ENCODE results near the gene C9orf78.

C9orf78 gene

GRCh38 chr9:129845373-129845772, 10.3 kb upstream of the C9orf78 start:
- no peak for DNase-seq (ENCODE audit: low read depth in 2 of 2)

GRCh38 chr9:129841071-129841470, 6.0 kb upstream of the C9orf78 start:
- DNase-seq (ENCODE audit: low read depth in 2 of 2) = no peak

- DNase-seq (ENCODE audit: low read depth in 2 of 2) = no peak
These were observed 5.0 kb upstream of the C9orf78 start for GRCh38 chr9:129840034-129840433.

GRCh38 chr9:129839324-129840023, 4.4 kb upstream of the C9orf78 start:
- DNase-seq (ENCODE audit: low read depth in 2 of 2) = no peak

GRCh38 chr9:129838707-129839259, 3.7 kb upstream of the C9orf78 start:
- no peak for DNase-seq (ENCODE audit: low read depth in 2 of 2)

- peak; percentile 34 to 41 for DNase-seq (ENCODE audit: low read depth in 2 of 2)
These were observed 1.4 kb upstream of the C9orf78 start for GRCh38 chr9:129836311-129837007.

GRCh38 chr9:129835860-129836223, 767 bp upstream of the C9orf78 start:
- no peak for DNase-seq (ENCODE audit: low read depth in 2 of 2)

GRCh38 chr9:129834489-129835127, 467 bp downstream of the C9orf78 start:
- DNase-seq (ENCODE audit: low read depth in 2 of 2) = no peak

- DNase-seq (ENCODE audit: low read depth in 2 of 2) = no peak
These were observed 2.1 kb downstream of the C9orf78 start for GRCh38 chr9:129832982-129833381.

GRCh38 chr9:129828969-129829368, 6.1 kb downstream of the C9orf78 start:
- DNase-seq (ENCODE audit: low read depth in 2 of 2) = no peak

- DNase-seq (ENCODE audit: low read depth in 2 of 2) = no peak
These were observed 7.0 kb downstream of the C9orf78 start for GRCh38 chr9:129828051-129828450.

GRCh38 chr9:129826759-129827158, 8.3 kb downstream of the C9orf78 start:
- DNase-seq (ENCODE audit: low read depth in 2 of 2) = no peak

- DNase-seq (ENCODE audit: low read depth in 2 of 2) = no peak
These were observed 8.7 kb downstream of the C9orf78 start for GRCh38 chr9:129826344-129826743.

GRCh38 chr9:129823935-129824601, 11.0 kb downstream of the C9orf78 start, which contains the start of gene TOR1A:
TSS of gene TOR1A (minus strand) at chr9:129824136. CDS start at chr9:129824085, 51 bp downstream.
- peak; percentile 86 to 94 for DNase-seq (ENCODE audit: low read depth in 2 of 2)

GRCh38 chr9:129823542-129823934, 11.5 kb downstream of the C9orf78 start:
- DNase-seq (ENCODE audit: low read depth in 2 of 2) = no peak

- no peak for DNase-seq (ENCODE audit: low read depth in 2 of 2)
These were observed 12.1 kb downstream of the C9orf78 start for GRCh38 chr9:129822898-129823541.

- no peak for DNase-seq (ENCODE audit: low read depth in 2 of 2)
These were observed 18.3 kb downstream of the C9orf78 start for GRCh38 chr9:129816501-129817435.

- no peak for DNase-seq (ENCODE audit: low read depth in 2 of 2)
These were observed 19.8 kb downstream of the C9orf78 start for GRCh38 chr9:129815278-129815677.

GRCh38 chr9:129814432-129815223, 20.4 kb downstream of the C9orf78 start:
- no peak for DNase-seq (ENCODE audit: low read depth in 2 of 2)

GRCh38 chr9:129813661-129814060, 21.4 kb downstream of the C9orf78 start:
- no peak for DNase-seq (ENCODE audit: low read depth in 2 of 2)

Measured in stimulated activated CD8-positive, alpha-beta memory T cell treated with anti-CD3 and anti-CD28 coated beads, Interleukin-2, amount 100 ng/mL, for 48 hours (primary cell).